Activated gamma-delta T cell (primary cell): ENCODE data around the gene FAU.
"Not testable (repeated sequence)": the region's sequence is repeated elsewhere in the genome, so short reads cannot be mapped to it uniquely, and the experiment has no call there.

Experiments
- DNase-seq: peaks from one replicate; lab custom pipeline; 2025; lab: John Stamatoyannopoulos, UW

Gene FAU

GRCh38 chr11:65120831-65121230 is 1.1 kb downstream of the FAU start:
- no peak for DNase-seq

DNA sequence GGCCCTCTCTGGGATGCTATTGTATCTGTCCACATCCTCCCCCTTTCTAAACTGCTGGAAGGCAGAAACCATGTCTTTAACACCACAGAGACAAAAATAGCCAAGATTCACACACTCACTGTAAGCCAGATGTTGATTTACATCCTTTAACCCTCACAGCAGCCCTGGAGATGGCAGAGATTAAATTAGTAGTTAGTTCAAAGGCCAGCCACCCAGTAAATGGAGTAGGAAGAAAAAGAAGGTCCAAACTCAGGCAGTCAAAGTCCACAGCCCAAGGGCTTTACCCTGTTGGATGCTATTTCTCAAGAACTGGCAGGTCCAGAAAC is 2.3 kb downstream of the FAU start:
- DNase-seq = no peak

DNA sequence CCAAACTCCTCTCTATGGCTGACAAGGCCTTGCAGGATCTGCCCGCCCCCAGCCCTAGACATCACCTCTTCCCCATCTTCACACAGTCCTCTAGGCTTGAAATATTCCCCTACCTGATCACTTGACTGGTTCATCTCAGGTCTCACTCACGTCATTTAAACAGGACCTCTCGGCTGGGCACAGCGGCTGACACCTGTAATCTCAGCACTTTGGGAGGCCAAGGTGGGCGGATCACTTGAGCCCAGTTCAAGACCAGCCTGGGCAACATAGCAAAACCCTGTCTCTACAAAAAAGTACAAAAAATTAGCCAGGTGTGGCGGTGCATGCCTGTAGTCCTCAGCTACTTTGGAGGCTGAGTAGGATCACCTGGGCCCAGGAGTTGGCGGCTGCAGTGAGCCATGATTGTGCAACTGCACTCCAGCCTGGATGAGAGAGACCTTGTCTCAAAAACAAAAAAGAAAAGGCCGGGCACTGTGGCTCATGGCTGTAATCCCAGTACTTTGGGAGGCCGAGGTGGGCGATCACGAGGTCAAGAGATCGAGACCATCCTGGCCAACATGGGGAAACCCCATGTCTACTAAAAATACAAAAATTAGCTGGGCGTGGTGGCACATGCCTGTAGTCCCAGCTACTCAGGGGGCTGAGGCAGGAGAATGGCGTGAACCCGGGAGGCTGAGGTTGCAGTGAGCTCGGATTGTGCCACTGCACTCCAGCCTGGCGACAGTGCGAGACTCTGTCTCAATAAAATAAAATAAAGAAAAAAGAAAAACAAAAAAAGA is 2.9 kb downstream of the FAU start:
- not testable (repeated sequence) for DNase-seq

DNA sequence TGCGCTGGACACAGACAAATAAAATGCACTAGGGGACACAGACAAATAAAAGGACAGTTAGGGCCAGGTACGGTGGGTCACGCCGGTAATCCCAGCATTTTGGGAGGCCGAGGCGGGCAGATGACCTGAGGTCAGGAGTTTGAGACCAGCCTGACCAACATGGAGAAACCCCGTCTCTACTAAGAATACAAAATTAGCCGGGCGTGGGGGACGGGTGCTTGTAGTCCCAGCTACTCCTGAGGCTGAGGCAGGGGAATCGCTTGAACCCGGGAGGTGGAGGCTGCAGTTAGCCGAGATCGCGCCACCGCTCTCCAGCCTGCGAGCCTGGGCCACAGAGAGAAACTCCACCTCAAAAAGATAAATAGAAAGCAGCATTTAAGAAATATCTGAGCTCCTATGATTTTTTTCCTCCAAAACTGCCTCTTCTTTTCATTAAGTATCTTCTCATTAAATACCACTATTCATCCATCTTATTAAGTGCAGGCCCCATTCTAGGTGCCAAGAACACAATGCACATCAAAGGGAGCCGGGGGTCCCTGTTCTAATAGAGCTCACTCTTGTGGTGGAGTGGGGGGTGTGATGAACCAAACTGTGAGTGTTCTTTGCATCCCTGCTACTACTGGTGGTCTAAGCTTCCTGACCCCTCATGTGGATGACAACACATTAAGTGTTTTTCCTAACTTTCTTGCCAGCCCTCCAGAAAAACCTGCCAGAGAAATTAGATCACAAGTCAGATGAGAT is 3.7 kb downstream of the FAU start:
- no peak for DNase-seq

DNA sequence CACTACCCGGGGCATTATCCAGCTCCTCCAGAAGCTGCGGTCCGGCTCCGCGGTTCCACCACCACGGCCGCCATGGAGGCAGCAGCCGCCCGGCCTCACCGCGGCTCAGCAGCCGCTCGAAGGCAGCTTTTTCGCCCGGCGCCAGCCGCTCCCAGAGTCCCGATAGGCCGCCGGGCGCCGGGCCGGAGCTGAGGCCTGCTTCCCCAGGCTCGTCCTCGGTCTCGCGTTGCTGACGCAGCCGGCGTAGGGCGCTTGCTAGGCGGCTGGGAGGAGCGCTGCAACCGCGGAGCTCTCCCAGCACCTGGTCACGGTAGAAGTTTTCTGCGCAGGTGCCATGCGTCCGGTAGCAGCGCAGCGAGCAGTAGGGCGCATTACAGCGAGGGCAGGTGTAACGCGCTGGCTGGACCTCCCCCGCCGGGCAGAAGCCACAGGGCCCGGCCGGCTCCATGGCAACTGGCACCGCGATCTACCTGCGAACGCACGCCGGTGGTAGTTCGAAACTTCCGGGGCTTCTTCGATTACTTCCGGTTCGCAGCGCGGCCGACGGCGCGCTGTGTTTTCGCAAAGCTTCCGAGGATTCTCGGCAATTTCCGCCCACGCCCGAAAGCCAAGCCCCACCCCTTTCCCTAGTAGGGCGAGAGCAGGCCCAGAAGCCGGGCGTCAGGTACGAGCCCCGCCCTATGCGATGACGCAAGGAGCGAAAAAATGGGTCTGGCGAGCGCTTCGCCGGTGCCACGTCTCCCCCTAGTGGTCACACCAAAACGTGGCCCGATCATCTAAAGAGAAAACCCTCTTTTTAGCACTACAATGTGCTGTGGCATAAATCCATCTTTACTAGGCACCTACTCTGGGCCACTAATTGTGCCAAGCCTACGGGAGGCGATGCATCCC is 4.5 kb downstream of the FAU start, which contains the start of gene ZNHIT2:
TSS of gene ZNHIT2 (minus strand) at position 496 of the 891 bp plus-strand sequence. CDS start at position 448, 48 bp downstream.
- peak; percentile 89 for DNase-seq

DNA sequence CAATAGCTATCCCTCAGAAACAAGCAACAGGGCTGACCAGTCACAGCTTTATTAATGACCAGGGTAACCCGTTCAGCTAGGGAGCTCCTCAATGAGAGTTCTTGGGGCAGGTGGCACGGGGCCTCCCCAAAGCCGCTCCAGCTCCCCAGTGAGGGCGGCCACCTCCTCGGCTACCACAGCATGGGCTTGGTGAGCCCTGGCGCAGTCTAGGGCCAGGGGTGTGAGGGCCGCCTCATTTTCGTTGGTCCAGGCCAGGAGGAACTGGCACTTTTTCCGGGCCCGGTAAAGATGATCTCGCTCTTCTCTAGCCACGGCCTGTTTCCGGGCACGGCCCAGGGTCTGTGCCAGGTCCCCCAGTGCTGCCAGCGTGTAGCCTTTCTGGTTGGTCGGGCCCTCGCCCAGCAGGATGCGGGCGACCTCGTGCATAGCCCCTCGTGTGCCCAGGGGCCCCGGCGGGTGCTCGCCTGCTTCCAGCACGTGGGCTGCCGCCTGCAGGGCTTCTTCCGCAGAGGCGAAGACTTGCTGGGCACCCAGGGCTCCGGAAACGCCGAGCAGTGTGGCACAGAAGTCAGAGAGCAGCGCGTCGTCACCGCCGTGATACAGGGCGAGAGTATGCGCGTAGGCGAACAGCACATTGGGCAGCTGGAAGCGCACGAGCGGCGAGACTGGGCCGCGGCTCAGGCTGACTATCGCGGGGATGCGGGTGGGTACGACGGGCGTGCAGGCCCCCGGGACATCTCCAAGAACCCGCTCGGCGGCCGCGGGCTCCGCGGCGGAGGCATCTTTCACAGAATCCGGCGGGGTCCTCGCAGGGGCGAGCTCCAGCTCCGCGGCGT is 5.3 kb downstream of the FAU start:
- DNase-seq = peak; percentile 45

- no peak for DNase-seq
Measured at GRCh38 chr11:65115361-65116082, 6.4 kb downstream of the FAU start.

- DNase-seq = no peak
Measured at GRCh38 chr11:65114538-65115171, 7.3 kb downstream of the FAU start.

GRCh38 chr11:65113839-65114238 is 8.1 kb downstream of the FAU start:
- no peak for DNase-seq

DNA sequence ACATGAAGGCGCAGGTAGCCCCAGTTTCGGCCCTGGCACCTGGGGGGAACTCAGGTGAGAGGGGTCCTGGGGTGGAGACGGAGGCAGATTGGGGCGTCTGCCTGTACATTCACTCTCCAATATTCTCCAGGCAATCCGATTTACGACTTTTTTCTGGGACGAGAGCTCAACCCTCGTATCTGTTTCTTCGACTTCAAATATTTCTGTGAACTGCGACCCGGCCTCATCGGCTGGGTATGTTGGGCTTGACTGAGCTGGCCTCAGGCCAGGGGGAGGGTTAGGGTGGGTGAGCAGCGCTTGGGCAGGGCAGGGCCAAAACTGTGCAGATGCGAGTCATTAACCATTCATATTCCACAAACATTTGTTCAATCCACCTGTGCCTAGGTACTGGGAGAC is 8.6 kb downstream of the FAU start:
- DNase-seq = no peak

DNA sequence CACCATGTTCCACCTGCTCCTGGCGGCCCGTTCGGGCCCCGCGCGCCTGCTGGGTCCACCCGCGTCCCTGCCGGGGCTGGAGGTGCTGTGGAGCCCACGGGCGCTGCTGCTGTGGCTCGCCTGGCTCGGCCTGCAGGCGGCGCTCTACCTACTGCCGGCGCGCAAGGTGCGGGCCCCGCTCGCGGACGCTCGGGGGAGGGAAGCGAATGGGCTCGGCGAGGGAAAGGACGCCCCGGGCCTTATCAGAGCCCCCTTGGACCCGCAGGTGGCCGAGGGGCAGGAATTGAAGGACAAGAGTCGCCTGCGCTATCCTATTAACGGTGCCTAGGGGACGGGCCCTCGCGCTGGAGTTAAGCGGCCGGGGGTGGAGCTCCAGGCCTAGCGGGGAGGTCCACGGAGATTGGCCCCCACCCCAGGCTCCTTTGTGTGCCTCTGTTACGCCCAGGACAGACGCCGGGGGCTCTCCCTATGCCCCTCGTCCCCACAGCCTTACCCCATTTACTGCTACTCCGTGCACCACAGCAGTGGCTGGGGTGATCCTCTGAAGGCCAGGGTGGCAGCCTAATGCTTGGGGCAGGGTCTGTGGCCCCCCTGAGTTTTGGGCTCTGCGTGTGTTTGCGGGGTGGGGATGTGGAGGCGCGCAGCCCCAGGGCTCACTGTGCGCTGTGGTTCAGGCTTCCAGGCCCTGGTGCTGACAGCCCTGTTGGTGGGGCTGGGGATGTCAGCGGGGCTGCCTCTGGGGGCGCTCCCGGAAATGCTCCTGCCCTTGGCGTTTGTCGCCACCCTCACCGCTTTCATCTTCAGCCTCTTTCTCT is 9.2 kb downstream of the FAU start:
- peak; percentile 60 for DNase-seq

- peak; percentile 82 for DNase-seq
Measured at GRCh38 chr11:65111744-65112545, 10.0 kb downstream of the FAU start, which contains the start of gene TM7SF2. TM7SF2 (plus strand) TSS chr11:65111872; CDS start chr11:65112016, 144 bp downstream.

DNA sequence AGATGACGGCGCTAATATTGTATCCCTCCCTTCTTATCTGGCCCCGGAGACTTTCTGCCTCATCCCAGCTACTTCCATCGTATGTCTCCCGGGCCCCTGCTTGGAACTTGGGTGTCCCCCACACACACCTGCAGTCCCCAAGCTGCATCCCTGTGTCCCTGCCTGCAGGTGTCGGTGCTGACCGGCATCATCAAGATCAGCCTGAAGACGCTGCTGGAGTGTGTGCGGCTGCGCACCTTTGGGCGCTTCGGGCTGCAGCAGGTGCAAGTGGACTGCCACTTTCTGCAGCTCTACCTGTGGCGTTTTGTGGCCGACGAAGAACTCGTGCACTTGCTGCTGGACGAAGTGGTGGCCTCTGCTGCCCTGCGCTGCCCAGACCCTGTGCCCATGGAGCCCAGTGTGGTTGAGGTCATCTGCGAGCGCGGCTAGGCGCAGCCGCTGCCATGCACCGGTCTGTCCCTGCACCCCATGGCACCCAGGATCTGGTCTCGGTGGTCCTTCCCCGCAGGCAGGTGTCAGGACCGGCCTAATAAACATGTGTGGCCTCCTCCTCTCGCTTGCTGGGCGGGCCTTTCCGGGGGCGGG is 10.7 kb downstream of the FAU start:
- no peak for DNase-seq

GRCh38 chr11:65110354-65110861 is 11.5 kb downstream of the FAU start:
- DNase-seq = no peak

- no peak for DNase-seq
Measured at GRCh38 chr11:65109231-65110198, 12.4 kb downstream of the FAU start.

GRCh38 chr11:65108469-65109123 is 13.3 kb downstream of the FAU start:
- DNase-seq = no peak
